IPS-20b (cell line): ENCODE data around the gene CLDN25.

ENCODE experiments used
- H3K27ac ChIP-seq: one replicate; pipeline ENCODE4 v1.5.1; 2013; ENCODE audit warnings: low read length
- H3K27me3 ChIP-seq: 2 replicates; pipeline ENCODE4 v1.6.1; 2013; ENCODE audit warnings: mild to moderate bottlenecking, low read length, inconsistent platforms; ENCODE audit not compliant: insufficient read depth
- H3K36me3 ChIP-seq: 2 replicates; pipeline ENCODE4 v1.6.1; 2013; ENCODE audit warnings: low read depth, mild to moderate bottlenecking, inconsistent platforms, low read length, moderate library complexity; ENCODE audit not compliant: insufficient read depth
- H3K4me1 ChIP-seq: 2 replicates; pipeline ENCODE4 v1.6.1; 2013; ENCODE audit warnings: mild to moderate bottlenecking, control low read depth, inconsistent platforms, low read length, moderate library complexity; ENCODE audit not compliant: insufficient read depth
- H3K4me3 ChIP-seq: 2 replicates; pipeline ENCODE4 v1.5.1; 2013; ENCODE audit warnings: mild to moderate bottlenecking, low read length, inconsistent platforms
- H3K9ac ChIP-seq: 2 replicates; pipeline ENCODE4 v1.6.1; 2013; ENCODE audit warnings: low read depth, mild to moderate bottlenecking, inconsistent platforms, low read length, moderate library complexity
- H3K9me3 ChIP-seq: 2 replicates; pipeline ENCODE4 v1.6.1; 2013; ENCODE audit warnings: mild to moderate bottlenecking, low read depth, low read length, inconsistent platforms; ENCODE audit not compliant: insufficient read depth

The CLDN25 gene

DNA sequence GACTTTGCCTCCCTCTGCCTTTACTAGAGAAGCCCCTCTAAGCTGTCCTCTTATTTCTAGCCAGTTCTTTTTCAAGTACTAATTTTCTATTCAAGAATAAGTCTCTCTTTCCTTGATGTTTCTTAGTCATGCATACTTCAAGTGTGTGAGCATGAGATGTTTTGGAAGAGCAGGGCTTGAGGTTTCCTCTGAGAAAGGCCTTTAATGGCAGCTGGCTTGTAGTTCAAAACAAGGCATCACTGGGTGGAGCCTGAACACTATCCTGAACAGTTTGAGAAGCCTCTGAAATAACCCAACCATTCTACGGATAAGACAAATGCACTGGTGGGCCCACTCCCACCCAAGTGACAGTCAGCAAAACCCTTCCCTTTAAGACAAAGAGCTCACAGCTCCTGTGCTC lies 37.6 kb downstream of the CLDN25 start:
- Histone ChIP-seq H3K27me3 (no peaks in the 10 kb centered on the region), H3K36me3 (peaks cover 74% of the 10 kb centered on the region), H3K4me3 (no peak overlapping the region), H3K9ac (no peak overlapping the region), H3K9me3 (no peaks in the 10 kb centered on the region), H3K4me1 (no peaks in the 10 kb centered on the region; the same call in 1 of the 2 replicates), H3K27ac (no peak overlapping the region)

DNA sequence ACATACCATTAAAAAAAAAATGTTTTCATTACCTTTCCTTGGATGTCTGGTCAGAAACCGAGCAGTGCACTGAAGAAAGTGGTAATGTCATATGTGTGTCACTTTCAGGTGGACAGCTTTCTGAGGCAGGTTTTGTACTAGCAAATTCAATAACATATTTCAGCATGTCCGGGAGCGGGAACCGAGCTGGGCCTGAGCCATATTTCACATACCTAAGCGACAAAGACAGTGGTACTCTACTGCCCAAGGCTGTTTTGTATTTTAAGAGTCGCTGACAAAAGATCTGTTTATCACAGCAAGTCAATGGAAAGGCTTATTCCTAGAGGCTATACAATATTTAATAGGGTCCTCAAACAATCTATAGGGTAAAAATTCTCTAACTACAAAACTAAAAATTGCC lies 38.0 kb downstream of the CLDN25 start:
- no peak overlapping the region for H3K27ac ChIP-seq
- no peak overlapping the region for H3K9ac ChIP-seq
- H3K27me3 ChIP-seq: no peaks in the 10 kb centered on the region
- no peaks in the 10 kb centered on the region; the same call in 1 of the 2 replicates for H3K4me1 ChIP-seq
- H3K36me3 ChIP-seq: peaks cover 74% of the 10 kb centered on the region
- H3K9me3 ChIP-seq: no peaks in the 10 kb centered on the region
- H3K4me3 ChIP-seq: no peak overlapping the region

DNA sequence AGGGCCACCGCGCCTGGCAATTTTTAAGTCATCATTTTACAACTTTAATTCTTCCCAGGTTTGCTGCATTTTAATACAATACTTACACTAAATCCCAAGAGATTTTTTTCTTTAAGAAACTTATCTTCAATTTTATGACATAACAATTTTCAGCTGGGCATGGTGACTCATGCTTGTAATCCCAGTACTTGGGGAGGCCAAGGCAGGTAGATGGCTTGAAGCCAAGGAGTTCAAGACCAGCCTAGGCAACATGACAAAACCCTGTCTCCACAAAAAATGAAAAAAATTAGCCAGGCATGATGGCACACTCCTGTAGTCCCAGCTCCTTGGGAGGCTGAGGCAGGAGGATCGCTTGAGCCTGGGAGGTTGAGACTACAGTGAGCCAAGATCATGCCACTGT lies 38.8 kb downstream of the CLDN25 start:
- Histone ChIP-seq H3K9ac (no peak overlapping the region), H3K27ac (no peak overlapping the region), H3K27me3 (no peaks in the 10 kb centered on the region), H3K9me3 (no peaks in the 10 kb centered on the region), H3K4me3 (no peak overlapping the region), H3K36me3 (peaks cover 74% of the 10 kb centered on the region), H3K4me1 (no peaks in the 10 kb centered on the region; the same call in 1 of the 2 replicates)

DNA sequence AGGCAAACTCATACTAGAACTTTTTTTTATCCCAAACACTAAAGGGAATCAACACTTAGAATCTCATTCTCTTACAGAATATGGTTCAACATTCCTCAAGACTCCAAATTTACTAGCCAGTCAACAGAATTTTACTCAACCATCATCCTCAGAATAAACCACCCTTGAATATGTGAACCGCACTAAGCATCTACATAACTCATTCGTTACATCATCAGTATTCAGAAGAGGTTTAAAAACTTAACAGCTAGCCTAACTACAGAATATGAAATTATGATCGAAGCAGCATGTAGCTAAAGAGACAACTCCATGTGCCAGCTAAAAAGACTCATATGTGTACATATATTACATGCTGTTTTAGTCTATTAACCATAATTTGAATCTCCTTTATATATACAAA lies 47.9 kb downstream of the CLDN25 start:
- peaks cover 93% of the 10 kb centered on the region for H3K36me3 ChIP-seq
- H3K27me3 ChIP-seq: no peaks in the 10 kb centered on the region
- no peak overlapping the region for H3K27ac ChIP-seq
- no peak overlapping the region for H3K9ac ChIP-seq
- no peaks in the 10 kb centered on the region for H3K9me3 ChIP-seq
- H3K4me3 ChIP-seq: no peak overlapping the region
- no peaks in the 10 kb centered on the region for H3K4me1 ChIP-seq

DNA sequence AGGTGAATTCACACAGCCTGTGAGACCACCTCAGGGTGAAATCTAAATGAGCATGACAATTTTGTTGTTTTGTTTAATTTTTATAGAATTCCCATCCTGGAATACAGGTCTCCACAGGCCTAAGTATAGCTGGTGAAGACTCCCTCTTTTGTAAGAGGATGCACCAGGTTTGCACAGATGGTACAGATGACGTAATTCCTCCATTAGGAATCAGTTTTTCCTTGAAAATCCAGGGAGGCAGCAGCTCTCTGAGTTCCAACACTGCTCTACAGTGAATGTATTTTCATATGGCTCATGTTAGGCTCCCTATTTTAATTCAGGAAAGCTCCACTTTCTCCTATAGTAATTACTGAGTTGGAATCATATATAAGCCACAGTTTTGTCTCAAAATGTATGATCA lies 48.6 kb downstream of the CLDN25 start:
- H3K9ac ChIP-seq: no peak overlapping the region
- no peaks in the 10 kb centered on the region for H3K4me1 ChIP-seq
- no peaks in the 10 kb centered on the region for H3K27me3 ChIP-seq
- no peaks in the 10 kb centered on the region for H3K9me3 ChIP-seq
- H3K4me3 ChIP-seq: no peak overlapping the region
- H3K27ac ChIP-seq: no peak overlapping the region
- peaks cover 93% of the 10 kb centered on the region for H3K36me3 ChIP-seq

DNA sequence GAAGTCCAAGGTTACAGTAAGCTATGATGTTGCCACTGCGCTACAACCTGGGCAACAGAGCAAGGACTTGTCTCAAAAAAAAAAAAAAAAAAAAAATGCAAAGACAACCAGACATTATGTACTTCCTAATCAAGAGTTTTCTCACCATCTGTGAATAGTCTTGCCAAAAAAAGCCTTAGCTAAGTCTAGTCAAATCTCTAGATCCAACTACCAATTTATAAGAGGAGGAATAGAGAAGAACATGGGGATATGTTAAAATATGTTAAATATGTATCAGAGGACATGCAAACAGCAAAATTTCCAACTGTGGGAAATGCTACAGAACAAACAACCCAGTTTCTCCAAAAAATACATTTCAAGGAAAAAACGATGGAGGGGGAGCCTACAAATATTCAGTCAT lies 50.2 kb downstream of the CLDN25 start:
- Histone ChIP-seq H3K36me3 (peaks cover 95% of the 10 kb centered on the region), H3K27ac (no peak overlapping the region)

More for the DNA sequence above, 50.2 kb downstream of the CLDN25 start:
- H3K9me3 ChIP-seq: no peaks in the 10 kb centered on the region
- no peaks in the 10 kb centered on the region for H3K27me3 ChIP-seq
- H3K9ac ChIP-seq: no peak overlapping the region
- no peaks in the 10 kb centered on the region for H3K4me1 ChIP-seq
- no peak overlapping the region for H3K4me3 ChIP-seq
